GM12801 (cell line): ENCODE results near the gene RFX6.

Experiments used
- CTCF ChIP-seq: IDR thresholded peaks from one replicate; pipeline ENCODE4 v1.5.1; 2011; ENCODE audit warnings: control low read depth; ENCODE audit not compliant: insufficient read length; ENCODE audit errors: extremely low read depth

Gene RFX6

DNA sequence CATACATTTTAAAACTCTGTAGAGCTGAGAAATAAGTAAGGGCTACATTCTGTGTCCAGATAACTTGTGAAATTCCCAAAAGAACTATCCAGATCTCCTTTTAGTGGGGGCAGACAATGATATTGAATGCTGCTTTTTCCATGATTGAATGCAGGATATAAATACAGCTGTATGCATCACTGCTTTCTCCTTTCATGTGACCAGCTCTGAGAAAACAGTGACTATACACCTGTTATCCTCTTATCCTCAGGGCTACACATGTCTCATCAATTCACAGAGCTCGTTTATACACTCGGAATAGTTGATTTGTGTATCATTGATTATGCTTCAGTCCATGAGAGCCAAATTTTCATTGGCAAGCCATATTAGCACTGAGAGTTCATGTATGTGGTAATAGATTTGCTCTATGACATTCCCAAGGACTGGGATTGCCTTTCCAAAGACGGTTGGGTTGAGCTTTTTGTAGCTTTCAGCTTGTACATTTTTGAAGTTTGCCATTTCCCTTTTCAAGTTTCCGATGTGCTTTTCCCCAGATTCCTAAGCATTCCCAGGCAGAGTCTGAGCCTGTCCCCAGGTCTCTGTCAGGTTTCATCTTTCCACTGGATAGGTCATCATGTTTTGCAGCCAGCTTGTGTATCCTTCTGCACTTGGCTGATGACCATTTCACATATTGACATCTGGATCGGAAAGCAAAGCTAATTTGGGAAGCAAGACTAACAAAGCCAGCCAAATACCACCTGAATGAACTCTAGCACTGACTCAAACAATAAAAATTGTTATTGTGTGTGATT, 97.7 kb downstream of the RFX6 start:
- TF ChIP-seq CTCF: no peak

DNA sequence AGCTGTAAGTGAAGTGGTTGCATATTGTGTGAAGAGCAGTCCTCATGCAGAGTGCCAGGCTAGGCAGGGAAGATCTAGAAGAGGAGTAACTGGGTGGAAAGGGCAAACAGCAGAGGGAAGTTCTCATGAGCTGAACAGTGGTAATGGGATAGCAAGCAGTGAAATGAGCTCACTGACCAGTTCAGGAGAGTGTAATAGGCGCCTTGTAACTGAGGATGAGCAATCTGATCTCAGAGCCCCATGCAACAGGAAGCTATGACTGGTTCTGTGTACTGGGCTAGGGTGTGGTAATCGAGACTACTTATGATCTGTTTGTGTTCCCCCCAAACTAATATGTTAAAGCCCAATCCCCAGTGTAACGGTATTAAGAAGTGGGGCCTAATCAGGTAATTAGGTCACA, 98.6 kb downstream of the RFX6 start:
- no peak for TF ChIP-seq CTCF

- TF ChIP-seq CTCF: no peak
Observed at GRCh38 chr6:116979560-116979959, 102.5 kb downstream of the RFX6 start.
